ENCODE data around the gene TMEM30B.

The TMEM30B gene

DNA sequence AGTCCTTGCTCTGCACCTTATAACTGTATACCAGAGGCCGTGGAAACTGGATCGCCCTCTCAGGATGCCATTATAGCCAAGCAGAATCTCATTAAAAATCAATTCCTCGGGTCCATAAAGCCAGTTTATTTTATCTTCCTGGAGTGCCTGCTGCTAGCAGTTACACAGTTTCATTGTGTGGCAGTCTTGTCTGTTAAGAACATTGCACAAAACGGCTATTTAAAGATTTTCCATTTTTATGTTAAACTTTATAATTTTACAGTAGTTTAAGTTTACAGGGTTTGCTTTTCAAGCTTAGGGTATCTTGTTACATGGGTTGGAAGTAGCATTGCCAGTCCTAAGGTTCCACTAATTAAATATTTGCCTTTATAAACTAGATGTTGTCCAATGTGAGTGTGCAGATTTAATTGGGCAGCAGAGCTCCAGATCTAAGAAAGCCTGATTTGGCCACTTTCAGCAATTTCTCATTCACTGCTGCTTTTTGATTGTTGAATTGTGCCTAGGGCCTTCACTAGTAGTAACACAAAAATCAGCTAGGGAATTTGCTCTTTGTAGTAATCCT is 17.0 kb downstream of the TMEM30B start:
- peaks cover 31% of the 10 kb centered on the region for H3K27me3 ChIP-seq (ENCODE audit: low read depth, low read length)
- no peak overlapping the region for H2AFZ ChIP-seq (ENCODE audit: low read depth, low read length)
- no peaks in the 10 kb centered on the region for H3K4me1 ChIP-seq (ENCODE audit: low read length)
- no peaks in the 10 kb centered on the region for H3K9me3 ChIP-seq (ENCODE audit: insufficient read depth, low read length)
- no peak overlapping the region for H3K9ac ChIP-seq (ENCODE audit: low read length)
- no peaks in the 10 kb centered on the region for H3K36me3 ChIP-seq (replicated peaks; ENCODE audit: low read depth, low read length)
- H3K79me2 ChIP-seq (ENCODE audit: low read length): no peaks in the 10 kb centered on the region
- no peak overlapping the region for H3K4me3 ChIP-seq (ENCODE audit: low read length)
- no peak overlapping the region for H3K27ac ChIP-seq (ENCODE audit: low read length)
- TF ChIP-seq EZH2phosphoT487 (IDR thresholded peaks at IDR 0.05; ENCODE audit: low read depth): no peak
- TF ChIP-seq, protein P1, sequence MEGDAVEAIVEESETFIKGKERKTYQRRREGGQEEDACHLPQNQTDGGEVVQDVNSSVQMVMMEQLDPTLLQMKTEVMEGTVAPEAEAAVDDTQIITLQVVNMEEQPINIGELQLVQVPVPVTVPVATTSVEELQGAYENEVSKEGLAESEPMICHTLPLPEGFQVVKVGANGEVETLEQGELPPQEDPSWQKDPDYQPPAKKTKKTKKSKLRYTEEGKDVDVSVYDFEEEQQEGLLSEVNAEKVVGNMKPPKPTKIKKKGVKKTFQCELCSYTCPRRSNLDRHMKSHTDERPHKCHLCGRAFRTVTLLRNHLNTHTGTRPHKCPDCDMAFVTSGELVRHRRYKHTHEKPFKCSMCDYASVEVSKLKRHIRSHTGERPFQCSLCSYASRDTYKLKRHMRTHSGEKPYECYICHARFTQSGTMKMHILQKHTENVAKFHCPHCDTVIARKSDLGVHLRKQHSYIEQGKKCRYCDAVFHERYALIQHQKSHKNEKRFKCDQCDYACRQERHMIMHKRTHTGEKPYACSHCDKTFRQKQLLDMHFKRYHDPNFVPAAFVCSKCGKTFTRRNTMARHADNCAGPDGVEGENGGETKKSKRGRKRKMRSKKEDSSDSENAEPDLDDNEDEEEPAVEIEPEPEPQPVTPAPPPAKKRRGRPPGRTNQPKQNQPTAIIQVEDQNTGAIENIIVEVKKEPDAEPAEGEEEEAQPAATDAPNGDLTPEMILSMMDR (IDR thresholded peaks at IDR 0.05; ENCODE audit: low read depth, low read length): no peak
- H3K4me2 ChIP-seq (ENCODE audit: low read length): no peak overlapping the region
- H4K20me1 ChIP-seq (ENCODE audit: insufficient read depth, low read length): no peaks in the 10 kb centered on the region

DNA sequence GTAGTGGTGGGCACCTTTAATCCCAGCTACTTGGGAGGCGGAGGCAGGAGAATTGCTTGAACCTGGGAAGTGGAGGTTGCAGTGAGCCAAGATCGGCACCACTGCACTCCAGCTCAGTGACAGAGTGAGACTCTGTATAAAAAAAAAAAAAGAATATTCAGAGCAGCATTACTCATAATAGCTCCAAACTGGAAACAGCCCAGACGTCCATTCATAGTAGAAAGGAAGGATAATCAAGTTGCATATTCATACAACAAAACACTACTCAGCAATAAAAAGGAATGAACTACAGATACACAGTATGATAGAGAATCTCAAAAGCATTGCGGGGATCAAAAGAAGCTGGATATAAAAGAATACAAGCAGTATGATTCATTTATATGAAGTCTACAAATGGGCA is 19.1 kb downstream of the TMEM30B start:
- H3K4me2 ChIP-seq (ENCODE audit: low read length): no peak overlapping the region
- no peaks in the 10 kb centered on the region for H3K79me2 ChIP-seq (ENCODE audit: low read length)
- H3K36me3 ChIP-seq (replicated peaks; ENCODE audit: low read depth, low read length): no peaks in the 10 kb centered on the region
- no peaks in the 10 kb centered on the region for H3K4me1 ChIP-seq (ENCODE audit: low read length)
- H3K27ac ChIP-seq (ENCODE audit: low read length): no peak overlapping the region
- no peak for TF ChIP-seq EZH2phosphoT487 (IDR thresholded peaks at IDR 0.05; ENCODE audit: low read depth)
- TF ChIP-seq, protein P1 (IDR thresholded peaks at IDR 0.05; ENCODE audit: low read depth, low read length): no peak
- no peaks in the 10 kb centered on the region for H4K20me1 ChIP-seq (ENCODE audit: insufficient read depth, low read length)
- no peak overlapping the region for H2AFZ ChIP-seq (ENCODE audit: low read depth, low read length)
- no peak overlapping the region for H3K9ac ChIP-seq (ENCODE audit: low read length)
- H3K27me3 ChIP-seq (ENCODE audit: low read depth, low read length): peaks cover 29% of the 10 kb centered on the region
- H3K9me3 ChIP-seq (ENCODE audit: insufficient read depth, low read length): no peaks in the 10 kb centered on the region
- H3K4me3 ChIP-seq (ENCODE audit: low read length): no peak overlapping the region

DNA sequence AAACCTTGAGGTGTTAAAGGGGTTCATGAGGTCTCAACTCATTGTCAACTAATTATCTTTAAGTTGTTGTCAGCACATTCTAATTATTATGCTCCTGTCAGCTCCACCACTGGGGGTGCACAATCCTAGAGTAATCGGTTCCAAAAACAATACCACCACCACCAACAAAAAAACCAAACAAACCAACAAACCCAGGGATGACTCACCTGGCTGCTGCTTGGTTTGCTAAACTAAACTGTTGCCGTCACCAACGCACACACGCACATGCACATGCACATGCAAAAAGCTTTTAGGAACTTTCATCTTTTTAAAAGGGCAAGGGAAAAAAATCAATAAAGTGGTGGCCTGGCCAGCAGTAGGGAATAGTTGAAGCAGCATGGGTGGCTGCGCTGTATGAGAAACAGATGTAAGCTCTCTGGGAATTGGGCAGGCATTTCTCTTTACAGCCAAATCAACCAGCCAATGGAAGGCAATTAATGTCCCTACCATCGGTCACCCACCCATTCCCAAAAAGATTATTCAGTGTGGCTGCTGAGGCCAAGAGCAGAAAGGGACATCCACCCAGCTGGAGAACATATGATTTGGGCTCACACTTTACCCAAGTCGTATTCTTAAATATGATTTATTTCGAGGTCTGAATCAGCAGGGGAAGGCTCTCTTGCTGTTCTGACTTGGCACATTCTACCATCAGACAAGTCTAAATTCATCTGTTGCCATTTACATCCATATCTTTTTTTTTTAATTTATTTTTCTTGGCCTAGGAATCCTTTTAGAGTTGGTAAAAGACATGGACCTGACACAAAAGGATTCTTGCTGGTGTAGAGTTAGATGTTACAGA is 20.0 kb downstream of the TMEM30B start:
- Histone ChIP-seq H3K4me2 (ENCODE audit: low read length) (no peak overlapping the region), H3K4me3 (ENCODE audit: low read length) (no peak overlapping the region), H4K20me1 (ENCODE audit: insufficient read depth, low read length) (no peaks in the 10 kb centered on the region), H3K27ac (ENCODE audit: low read length) (no peak overlapping the region), H3K9me3 (ENCODE audit: insufficient read depth, low read length) (no peaks in the 10 kb centered on the region), H3K4me1 (ENCODE audit: low read length) (no peaks in the 10 kb centered on the region), H3K9ac (ENCODE audit: low read length) (no peak overlapping the region), H3K36me3 (replicated peaks; ENCODE audit: low read depth, low read length) (no peaks in the 10 kb centered on the region), H2AFZ (ENCODE audit: low read depth, low read length) (no peak overlapping the region), H3K79me2 (ENCODE audit: low read length) (no peaks in the 10 kb centered on the region), H3K27me3 (ENCODE audit: low read depth, low read length) (peaks cover 22% of the 10 kb centered on the region)
- TF ChIP-seq EZH2phosphoT487 (IDR thresholded peaks at IDR 0.05; ENCODE audit: low read depth): no peak
- TF ChIP-seq, protein P1 (IDR thresholded peaks at IDR 0.05; ENCODE audit: low read depth, low read length): no peak

DNA sequence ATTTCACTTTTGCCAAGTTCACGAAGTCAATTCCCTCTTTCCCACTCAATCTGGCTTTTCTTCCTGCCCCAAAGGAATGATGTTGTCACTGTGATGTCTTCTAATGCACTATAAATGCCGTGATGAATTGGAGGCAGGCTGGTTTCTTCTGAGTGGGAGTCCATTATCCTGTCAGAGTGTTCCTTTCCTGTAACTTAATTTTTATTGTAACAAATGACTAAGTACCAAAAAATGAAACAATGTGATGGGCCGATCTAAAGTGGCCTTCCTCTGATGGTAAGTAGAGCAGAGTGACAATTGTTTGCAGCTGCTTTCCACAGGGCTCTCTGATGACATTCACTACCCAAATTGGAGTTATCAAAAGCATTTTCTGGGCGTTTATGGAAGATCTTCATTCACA is 22.2 kb downstream of the TMEM30B start:
- no peaks in the 10 kb centered on the region for H3K9me3 ChIP-seq (ENCODE audit: insufficient read depth, low read length)
- no peaks in the 10 kb centered on the region for H3K79me2 ChIP-seq (ENCODE audit: low read length)
- no peak overlapping the region for H3K27ac ChIP-seq (ENCODE audit: low read length)
- H3K27me3 ChIP-seq (ENCODE audit: low read depth, low read length): 0 out of 2 replicates have a peak, but pooled peaks cover 5% of the 10 kb centered on the region
- TF ChIP-seq, protein P1 (IDR thresholded peaks at IDR 0.05; ENCODE audit: low read depth, low read length): no peak
- H4K20me1 ChIP-seq (ENCODE audit: insufficient read depth, low read length): no peaks in the 10 kb centered on the region
- H3K9ac ChIP-seq (ENCODE audit: low read length): no peak overlapping the region
- H3K4me1 ChIP-seq (ENCODE audit: low read length): no peaks in the 10 kb centered on the region
- no peaks in the 10 kb centered on the region for H3K36me3 ChIP-seq (replicated peaks; ENCODE audit: low read depth, low read length)
- H3K4me3 ChIP-seq (ENCODE audit: low read length): no peak overlapping the region
- no peak overlapping the region for H3K4me2 ChIP-seq (ENCODE audit: low read length)
- H2AFZ ChIP-seq (ENCODE audit: low read depth, low read length): 0 out of 2 replicates have a peak overlapping the region, but pooled peaks have one; percentile 18

All from OCI-LY3 (cell line).